ENCODE measurements around the gene IRF2BP2. TPM values are rescaled to one million over a fixed set of nuclear protein-coding genes. Genes with fewer than 3 reads are reported as not detected.
A peak's percentile ranks its signal among the peaks of the same experiment; 100 is the strongest.

The IRF2BP2 gene
- total RNA-seq, 1 donor from 2014 or later: 116 TPM

DNA sequence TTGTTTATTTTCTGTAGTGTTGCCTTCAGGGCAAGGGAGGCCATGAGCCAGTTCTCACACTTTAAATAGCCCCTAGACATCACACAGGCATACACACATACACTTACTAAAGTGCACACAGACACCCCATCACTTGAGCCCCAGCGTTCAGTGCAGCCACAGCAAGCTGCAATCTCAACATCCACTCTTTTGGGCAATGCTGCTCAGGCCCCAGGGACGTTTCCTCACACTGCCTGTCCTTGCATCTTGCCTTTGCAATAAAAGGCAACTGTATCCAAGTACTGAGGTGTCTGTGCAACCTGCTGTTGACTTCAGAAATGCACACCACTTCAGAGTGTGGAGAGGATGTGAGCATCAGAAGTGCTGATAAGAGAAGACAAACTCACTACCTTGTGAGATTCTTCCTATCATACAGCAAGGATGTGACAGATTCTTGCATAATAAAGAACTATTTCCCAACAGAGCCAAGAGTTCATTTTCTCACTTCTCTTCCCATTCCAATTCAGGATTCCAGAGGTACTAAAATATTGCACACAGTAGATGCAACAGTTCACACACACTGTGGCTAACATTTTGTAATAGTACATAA lies 36.2 kb downstream of the IRF2BP2 start:
- ATAC-seq: peak; percentile 63
- intact Hi-C loops (cut with DNase I): no loop called here
- no peak for DNase-seq (ENCODE audit: missing footprints)

DNA sequence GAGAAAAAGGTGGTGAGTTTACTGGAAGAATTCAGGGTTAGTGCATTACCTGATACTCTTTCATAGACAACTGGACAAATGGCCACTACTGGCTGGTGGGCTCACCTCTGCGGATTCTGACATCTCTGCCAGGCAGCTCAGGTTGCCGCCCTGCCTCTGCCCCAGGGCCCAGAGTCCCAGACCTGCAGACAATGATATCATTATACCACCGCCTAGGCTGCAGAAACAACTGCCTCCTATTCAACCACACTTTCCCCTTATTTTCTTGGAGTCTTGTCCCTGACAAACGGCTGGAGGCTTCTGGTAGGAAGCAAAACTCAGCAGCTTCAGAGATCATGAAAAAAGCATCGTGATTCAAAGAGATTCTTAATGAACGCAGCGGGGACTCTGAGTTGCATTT lies 37.0 kb downstream of the IRF2BP2 start:
- DNase-seq (ENCODE audit: missing footprints) (no peak), ATAC-seq (no peak)
- intact Hi-C loops (cut with DNase I): no loop called here

GRCh38 chr1:234571702-234572101 lies 38.3 kb downstream of the IRF2BP2 start:
- ATAC-seq: no peak
- intact Hi-C loops (cut with DNase I): no loop called here
- no peak for DNase-seq (ENCODE audit: missing footprints)

DNA sequence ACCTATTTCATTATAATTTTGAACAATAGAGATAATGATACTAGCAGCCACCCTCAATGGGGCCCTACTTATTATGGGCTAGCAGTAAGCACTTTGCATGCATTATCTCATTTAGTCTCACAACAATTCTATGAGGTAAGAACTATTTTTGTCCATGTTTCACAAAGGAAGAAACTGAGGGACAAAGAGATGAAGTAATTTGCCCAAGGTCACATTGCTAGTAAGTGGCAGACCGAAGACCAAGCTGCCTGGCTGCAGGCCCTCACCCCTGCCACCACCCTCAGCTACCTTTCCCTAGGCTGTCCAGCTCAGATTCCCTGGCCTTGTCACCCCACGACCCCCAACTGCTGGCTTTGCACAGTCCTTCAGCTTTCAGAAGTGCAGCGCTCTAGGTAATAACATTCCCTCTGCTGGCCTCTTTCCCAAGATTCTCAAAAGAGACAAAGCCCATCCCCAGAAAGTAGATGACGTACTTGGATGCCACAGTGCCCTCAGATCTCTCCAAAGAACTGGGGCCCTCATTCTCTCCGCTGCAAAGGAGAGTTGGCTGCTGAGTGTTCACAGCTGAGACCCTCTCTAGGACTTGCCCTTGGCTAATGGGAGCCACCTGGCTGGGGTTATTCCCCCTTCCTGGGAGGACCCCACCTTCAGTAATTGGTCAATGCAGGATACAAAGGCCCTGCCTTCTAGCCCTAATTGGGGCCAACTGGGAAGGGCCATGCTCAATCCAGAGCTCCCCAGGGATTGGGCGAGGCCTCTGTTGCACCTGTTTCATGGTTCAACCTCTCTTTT lies 39.5 kb downstream of the IRF2BP2 start:
- intact Hi-C loops (cut with DNase I): no loop called here
- no peak for DNase-seq (ENCODE audit: missing footprints)
- ATAC-seq: no peak

DNA sequence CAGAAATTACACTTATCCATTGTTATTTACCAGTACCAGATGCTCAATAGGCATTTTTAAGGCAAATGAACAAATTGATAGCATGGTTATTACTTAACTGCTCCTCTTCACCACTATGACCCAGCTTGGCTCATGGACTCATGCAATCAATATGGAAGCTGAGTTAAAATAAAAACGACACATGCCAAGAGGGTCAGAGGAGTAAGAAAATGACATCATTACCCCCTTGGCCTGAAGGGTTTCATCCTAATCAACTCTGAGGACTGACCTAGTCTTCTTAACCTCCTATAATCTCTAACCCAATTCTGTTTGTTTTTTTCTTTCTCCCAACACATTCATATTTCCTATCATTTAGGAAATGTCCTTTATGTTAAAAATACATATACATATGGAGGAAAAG lies 41.6 kb downstream of the IRF2BP2 start:
- DNase-seq (ENCODE audit: missing footprints) (no peak), ATAC-seq (no peak)
- intact Hi-C loops (cut with DNase I): no loop called here

GRCh38 chr1:234565132-234565531 lies 44.8 kb downstream of the IRF2BP2 start:
- no peak for ATAC-seq
- intact Hi-C loops (cut with DNase I): no loop called here
- DNase-seq (ENCODE audit: missing footprints): no peak

GRCh38 chr1:234564035-234565029 lies 45.6 kb downstream of the IRF2BP2 start:
- no peak for DNase-seq (ENCODE audit: missing footprints)
- intact Hi-C loops (cut with DNase I): no loop called here
- no peak for ATAC-seq

GRCh38 chr1:234562334-234562733 lies 47.6 kb downstream of the IRF2BP2 start:
- DNase-seq (ENCODE audit: missing footprints) (no peak), ATAC-seq (peak; percentile 21)
- intact Hi-C loops (cut with DNase I): no loop called here

DNA sequence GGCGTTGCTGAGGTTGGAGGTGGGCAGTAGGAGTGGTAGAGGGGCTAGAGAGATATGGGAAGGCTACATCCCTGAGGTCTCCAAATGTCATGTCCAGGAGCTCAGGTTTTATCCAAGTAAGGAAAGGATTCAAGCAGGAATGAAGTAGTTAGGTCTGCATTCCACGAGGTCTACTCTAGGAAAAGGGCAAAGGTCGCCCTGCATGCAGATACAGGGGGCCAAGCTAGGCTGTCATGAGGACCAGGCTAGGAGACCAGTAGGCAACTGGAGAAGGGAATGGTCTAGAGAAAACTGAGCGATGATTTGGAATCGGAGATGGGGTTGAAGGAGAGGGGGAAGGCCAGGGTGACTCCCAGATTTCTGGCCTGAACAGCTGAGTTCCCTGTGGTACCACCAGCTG lies 48.7 kb downstream of the IRF2BP2 start:
- ATAC-seq: no peak
- no peak for DNase-seq (ENCODE audit: missing footprints)
- intact Hi-C loops (cut with DNase I): no loop called here

DNA sequence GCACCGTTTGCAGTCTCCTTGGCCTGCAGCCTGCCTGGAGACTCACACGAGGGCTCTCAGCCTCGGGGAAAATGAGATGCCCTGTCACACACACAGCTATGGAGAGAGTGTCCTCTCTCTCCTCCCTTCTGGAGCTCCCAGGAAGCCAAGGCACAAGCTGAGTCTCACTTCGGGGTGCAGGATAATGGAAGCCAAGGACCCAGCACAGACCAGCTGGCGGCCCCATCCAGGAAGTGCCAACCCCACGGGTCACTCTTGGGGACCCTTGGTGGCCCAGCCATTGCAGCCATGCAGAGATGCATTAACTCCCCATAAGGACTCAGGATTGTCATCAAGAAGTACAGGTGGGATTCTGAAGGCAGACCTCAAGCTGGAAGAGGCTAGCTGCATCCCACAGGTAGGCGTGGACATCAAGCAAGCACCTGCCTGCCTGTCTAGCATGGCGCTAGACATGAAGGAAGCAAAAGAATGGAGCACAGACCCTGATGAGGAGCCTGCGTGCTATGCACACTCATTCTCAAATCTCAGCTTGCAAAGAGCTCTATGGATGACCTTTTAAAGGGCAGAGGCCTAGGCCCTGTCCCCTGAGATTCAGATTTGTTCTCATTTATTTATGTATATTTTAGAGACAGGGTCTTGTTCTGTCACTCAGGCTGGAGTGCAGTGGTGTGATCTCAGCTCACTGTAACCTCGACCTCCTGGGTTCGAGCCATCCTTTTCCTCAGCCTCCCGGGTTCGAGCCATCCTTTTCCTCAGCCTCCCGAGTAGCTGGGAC lies 49.9 kb downstream of the IRF2BP2 start:
- intact Hi-C loops (cut with DNase I): no loop called here
- DNase-seq (ENCODE audit: missing footprints) (no peak), ATAC-seq (no peak)

- DNase-seq (ENCODE audit: missing footprints) (no peak), ATAC-seq (no peak)
- intact Hi-C loops (cut with DNase I): no loop called here
These were observed 50.7 kb downstream of the IRF2BP2 start for GRCh38 chr1:234559152-234559901.

- ATAC-seq (no peak), DNase-seq (ENCODE audit: missing footprints) (no peak)
- intact Hi-C loops (cut with DNase I): no loop called here
These were observed 51.6 kb downstream of the IRF2BP2 start for GRCh38 chr1:234558330-234558836.

DNA sequence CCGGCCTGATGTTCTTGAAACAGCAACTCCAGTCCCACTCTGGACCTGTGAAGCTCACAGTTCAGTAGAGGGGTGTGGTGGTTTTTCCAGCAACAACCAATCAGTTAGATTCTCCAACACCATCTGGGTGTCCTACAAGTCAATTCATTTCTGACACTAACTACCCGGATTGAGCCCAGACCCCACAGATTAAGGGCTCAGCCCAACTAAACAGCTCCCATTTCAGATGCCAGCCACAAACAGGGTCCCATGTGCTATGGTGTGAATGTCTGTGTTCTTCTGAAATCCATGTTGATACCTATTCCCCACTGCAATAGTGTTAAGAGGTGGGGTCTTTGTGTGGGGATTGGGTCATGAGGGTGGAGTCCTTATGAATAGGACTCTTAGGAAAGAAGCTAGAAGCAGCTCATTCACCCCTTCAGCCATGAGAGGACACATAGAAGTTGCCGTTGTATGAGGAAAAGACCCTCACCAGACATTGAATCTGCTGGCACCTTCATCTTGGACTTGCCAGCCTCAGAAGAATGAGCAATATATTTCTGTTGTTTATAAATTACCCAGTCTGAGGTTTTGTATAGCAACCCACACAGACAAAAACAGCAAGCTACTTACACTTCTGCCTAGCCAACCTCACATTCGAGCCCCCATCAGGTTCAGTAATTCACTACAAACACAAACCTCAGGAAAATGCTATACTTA lies 53.6 kb downstream of the IRF2BP2 start:
- ATAC-seq: no peak
- intact Hi-C loops (cut with DNase I): no loop called here
- no peak for DNase-seq (ENCODE audit: missing footprints)

- intact Hi-C loops (cut with DNase I): no loop called here
- ATAC-seq (no peak), DNase-seq (ENCODE audit: missing footprints) (no peak)
These were observed 54.5 kb downstream of the IRF2BP2 start for GRCh38 chr1:234555390-234556024.

DNA sequence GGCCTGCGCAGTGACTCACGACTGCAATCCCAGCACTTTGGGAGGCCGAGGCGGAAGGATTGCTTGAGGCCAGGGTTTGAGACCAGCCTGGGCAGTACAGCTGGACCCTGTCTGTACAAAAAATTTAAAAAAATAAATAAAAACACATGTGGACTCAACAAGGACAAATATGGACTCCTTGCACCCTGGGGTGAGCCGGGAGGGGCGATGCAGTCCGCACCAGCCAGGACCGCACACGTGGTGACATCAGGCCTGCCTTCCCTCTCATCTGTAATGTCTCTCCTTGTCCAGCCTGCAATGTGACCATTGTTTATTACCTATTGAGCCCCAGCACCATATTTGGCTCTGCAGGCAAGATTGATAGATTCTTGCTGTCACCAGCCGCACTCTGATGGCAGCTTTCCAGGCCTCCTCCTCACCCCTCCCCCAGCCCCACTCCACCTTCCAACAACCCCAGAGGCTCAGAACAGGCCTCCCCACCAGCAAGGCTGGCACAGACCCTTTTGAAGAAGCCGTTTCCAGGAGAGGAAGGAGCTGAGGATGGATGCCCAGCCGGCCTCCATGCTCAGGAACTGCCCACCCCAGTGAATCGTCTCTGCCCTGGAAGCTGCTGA lies 55.2 kb downstream of the IRF2BP2 start:
- intact Hi-C loops (cut with DNase I): no loop called here
- no peak for ATAC-seq
- no peak for DNase-seq (ENCODE audit: missing footprints)

Measured in Right ventricle myocardium inferior (tissue), 1 donor.